GM19328 (cell line): ENCODE measurements around the gene TENT4A.
A peak's percentile ranks its signal among the peaks of the same experiment; 100 is the strongest.

ENCODE experiments used
- ATAC-seq: cut with Tn5 transposase; IDR thresholded peaks from one replicate; pipeline ENCODE4 v1.9.1; 2021; ENCODE audit warnings: mild to moderate bottlenecking, moderate library complexity; ENCODE audit not compliant: unreplicated experiment

TENT4A gene

DNA sequence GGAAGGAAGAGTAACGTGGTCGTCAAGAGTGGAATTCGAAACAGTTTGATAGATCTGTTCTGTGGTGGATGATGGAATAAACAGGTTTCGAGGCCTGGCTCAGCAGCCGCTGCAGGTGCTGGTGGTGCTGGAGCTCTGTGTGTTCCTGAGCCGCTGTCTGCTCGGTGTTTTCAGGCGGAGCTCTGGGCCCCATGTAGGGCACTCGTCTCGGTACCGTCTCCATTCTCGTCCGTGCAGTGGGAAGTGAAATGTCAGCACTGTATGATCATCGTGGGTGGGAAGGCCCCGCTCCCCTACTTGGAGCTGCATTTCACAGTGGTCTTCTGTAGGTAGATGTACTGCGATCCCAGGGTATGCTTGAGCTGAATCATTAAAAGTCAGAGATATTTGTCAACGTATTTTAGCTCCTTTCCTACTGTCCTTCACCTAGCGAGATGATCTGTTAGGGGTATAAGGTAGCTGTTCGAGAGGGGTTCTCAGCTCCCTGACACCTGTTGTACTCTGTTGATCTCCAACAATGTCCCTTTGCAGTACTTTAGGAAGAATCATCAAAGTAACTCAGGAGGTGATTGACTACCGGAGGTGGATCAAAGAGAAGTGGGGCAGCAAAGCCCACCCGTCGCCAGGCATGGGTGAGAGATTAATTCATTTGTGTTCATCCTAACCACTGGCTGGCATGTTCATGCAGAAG lies 35.9 kb downstream of the TENT4A start:
- no peak for ATAC-seq

DNA sequence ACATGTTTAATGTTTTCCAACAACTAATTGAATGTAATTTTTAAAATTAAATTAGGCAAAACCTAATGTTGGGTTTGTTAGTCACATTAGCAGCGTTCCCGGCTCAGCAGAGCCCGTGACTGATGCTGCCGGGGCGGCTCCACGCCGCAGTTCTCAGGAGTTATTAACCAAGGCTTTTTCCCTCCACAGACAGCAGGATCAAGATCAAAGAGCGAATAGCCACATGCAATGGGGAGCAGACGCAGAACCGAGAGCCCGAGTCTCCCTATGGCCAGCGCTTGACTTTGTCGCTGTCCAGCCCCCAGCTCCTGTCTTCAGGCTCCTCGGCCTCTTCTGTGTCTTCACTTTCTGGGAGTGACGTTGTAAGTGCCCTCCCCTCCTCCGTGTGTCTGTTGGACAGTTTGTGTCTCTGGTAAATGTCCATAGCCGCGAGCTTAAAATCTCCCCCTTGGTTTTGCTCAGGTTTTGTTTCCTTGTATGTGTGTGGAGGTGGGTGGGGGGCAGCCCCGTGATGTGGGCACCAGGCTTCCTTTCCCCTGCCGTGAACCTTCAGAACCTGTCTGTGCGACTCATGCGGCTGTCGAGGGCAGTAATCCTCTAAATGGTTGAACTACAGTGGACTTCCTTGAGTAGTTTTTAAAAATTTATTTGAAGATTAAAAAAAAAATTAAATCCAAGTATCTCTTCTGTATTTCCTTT lies 37.1 kb downstream of the TENT4A start:
- no peak for ATAC-seq

DNA sequence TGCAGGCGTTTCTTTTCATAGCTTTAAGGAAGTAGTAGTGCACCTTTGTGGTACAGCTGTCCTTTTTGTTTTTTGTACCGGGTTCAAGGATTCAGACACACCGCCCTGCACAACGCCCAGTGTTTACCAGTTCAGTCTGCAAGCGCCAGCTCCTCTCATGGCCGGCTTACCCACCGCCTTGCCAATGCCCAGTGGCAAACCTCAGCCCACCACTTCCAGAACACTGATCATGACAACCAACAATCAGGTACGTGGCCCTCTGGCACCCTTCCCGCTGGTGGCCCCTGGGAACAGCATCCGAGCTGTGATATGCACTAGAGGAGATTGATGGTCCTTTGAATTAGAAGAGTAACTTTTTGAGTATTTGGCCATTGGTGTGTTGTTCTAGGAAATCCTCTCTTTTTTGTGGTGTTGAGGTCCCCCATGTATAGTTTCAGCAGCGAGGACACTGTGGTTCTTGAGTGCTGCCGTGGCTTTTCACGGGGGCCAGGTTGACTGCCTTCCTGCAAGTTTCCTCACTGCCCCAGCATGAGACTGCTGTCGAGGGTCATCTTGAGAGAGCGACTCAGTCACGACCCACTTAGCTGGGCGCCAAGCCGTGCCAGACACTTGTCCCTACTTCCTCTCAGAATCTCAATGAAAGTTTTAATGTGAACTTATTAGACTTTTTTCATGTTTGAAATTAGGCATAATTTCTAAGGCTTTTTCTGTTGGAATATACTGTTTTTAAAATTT lies 37.9 kb downstream of the TENT4A start:
- ATAC-seq, result no peak

DNA sequence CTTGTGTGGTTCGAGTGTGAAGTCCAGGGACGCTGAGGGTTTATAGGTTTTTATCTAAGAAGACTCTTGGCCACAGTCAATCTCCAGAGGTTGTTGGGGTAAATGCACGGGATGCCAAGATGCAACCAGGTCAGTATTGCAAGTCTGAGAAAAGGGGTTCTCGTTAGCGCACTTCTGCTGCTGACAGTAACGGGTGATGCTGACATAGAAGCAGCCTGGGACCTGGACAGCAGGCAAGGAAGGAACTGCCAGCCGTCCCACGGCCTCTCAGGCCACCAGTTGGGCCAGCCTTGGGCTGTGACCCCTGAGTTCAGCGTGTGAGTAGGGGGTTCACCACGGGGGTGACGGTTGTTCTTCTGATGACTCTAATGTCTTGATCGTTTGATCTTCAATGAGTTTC lies 39.0 kb downstream of the TENT4A start:
- no peak for ATAC-seq

DNA sequence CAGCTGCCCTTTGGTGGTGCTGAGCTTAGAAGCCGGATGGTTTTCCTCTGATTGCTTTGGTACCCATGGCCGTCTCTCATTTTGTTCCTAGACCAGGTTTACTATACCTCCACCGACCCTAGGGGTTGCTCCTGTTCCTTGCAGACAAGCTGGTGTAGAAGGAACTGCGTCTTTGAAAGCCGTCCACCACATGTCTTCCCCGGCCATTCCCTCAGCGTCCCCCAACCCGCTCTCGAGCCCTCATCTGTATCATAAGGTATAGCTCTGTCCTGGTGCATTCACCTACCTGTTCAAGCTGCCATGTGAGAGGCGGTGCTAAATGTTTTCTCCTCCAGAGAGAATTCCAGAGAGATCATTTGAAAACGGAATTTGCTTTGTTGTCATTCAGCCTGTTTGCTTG lies 39.5 kb downstream of the TENT4A start:
- ATAC-seq, result no peak

DNA sequence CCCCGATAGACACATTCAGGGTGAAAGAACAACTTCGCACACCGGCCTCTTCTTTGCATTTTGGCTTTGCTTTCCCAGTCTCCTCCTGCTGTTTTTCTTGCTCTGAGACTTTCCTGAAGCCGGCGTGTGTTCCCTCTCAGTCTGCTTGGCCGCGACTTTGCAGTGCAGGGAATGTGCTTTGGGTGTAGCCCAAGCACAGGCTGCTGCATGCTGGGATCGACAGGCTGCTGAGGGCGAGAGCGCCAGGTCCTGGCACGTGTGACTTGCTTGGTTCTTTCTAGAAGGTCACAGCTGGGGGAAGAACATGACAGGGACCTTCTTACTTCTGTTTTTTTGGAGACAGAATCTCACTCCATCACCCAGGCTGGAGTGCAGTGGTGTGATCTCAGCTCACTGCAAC lies 40.6 kb downstream of the TENT4A start:
- no peak for ATAC-seq

DNA sequence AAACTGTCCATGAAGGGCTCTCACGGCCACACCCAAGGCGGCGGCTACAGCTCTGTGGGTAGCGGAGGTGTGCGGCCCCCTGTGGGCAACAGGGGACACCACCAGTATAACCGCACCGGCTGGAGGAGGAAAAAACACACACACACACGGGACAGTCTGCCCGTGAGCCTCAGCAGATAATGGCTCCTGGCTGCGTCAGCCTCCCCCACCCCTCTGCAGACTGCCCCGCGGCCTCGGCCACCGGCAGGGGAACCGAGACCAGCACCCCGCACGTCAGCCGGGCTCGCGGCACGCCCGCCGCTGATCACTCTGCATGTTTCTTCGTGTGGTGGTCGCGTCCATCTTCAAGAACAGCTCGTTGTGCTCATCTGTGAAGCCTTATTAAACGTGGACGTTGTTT lies 41.5 kb downstream of the TENT4A start:
- no peak for ATAC-seq

DNA sequence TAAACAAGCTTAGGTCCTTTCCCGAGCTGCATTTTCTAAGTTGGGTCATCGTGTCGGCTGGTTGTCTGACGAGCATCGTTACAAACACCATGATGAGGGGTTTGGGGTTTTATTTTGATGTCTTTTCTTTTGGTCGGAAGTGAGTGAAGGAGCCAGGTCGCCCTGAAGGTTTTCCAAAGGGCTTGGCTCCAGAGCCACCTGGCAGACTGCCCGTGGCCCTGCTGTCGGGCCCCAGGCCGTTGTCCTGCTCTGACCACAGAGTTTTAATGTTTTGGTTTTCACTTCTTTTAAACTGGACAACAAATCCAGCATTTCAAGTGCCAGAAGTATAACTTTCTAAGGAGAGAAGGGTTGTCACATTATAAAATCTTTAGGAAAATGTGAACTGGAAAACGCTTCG lies 42.3 kb downstream of the TENT4A start:
- ATAC-seq, result no peak

DNA sequence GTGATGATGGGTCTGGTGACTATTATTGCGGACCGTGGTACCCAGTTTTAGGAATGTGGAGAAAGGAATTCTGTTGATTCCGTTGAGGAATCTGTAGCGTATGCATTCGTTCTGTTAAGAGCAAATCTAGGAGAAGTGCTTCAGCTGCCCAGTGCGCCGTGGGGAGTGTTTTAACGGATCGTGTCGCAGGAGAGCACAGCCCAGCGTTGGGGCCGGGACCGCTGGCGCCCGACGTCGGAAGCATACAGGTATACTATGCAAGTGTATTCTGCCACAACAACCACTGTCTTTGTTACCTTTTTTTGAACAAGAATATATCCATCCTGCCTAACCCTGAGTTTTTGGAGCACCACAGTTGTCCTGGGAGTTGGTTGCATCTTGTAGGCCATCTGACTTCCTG lies 42.7 kb downstream of the TENT4A start:
- no peak for ATAC-seq

DNA sequence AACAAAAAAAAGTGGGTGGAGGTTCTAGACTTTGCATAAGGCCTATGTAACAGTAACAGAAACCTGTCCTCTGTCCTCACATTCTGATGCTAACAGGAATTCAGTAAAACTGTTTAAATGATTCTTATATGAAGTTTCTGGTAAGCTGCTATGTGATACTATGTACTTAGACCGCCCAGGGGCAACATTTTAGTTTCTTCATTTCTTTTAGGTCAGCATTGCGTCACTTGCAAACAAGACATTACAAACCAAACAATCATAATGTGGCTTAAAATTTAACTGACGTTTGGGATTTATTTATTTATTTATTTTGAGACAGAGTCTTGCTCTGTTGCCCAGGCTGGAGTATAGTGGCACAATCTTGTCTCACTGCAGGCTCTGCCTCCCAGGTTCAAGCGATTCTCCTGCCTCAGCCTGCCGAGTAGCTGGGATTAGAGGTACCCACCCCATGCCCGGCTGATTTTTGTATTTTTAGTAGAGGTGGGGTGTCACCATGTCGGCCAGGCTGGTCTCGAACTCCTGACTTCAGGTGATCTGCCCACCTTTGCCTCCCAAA lies 44.3 kb downstream of the TENT4A start:
- ATAC-seq, result no peak

DNA sequence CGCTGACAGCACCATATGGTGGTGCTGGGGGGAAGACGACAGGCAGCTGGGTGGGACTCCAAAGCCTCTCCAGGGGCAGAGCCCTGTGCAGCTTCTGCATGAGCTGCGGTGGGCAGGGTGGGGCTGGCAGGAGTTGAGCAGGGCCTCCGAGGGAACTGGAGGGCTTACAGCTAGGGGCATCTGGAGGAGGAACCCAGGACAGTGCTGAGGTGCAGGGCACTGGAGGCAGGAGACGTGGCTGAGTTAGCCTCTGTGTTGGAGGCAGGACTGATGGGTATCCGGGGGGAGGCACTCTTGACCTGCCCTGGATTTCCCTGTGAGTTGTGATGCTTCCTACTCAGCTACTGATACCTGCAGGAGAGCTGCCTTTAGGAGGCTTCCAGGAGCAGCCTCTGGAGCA lies 45.0 kb downstream of the TENT4A start:
- no peak for ATAC-seq

DNA sequence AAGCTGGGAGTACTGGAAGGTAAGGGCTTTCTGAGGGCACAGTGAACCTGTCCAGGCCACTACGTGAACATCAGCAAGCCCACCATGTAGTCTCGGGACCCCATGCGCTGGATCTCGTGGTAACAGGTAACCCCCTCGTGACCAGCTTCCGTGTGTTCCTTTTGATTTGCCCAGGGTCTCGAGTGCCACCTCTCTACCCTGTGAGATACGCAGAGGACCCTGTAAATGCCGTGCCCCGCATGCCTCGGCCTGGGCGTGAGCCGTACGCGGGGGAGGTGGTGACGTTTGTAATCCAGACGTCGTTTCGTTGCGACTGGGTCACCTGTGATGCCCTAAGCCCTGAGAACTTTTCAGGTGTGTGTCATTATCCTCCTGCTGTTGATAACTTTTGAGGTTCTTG lies 45.5 kb downstream of the TENT4A start:
- ATAC-seq, result no peak

DNA sequence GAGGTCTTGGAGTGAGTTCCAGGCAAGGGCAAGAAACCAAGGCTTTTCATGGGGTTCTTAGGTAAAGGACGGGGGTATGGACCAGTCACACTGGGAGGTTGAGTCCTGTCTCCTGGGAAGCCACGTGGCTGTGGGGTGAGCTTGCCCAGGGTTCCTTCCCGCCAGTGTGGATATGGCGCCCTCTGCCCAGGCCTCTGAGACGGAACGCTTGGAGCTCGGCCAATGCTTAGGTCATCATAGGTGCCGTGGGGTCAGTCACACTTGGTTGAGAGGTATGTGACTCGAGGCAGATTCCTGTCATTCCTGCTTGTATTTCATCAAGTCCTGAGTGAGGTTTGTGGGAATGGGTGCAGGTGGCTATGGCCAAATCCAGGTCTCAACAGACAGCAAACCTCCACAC lies 46.2 kb downstream of the TENT4A start:
- no peak for ATAC-seq

DNA sequence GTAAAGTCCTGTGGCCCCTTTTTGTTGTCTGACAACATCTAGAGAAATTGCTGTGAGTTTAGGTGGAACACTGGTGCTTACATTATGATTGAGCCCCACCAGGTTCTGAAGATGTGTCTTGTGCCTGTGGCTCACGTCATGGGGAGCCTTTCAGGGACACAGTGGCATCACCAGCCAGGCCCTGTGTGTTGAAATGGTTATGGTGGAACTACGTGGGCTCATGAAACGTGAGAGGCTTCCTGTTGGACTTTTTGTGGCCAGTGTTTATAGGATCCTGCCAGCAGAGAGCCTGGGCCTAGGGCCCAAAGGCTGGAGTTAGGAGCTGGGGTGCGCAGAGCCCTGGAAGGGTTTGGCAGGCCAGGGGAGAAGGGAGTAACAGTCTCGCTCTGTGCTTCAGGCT lies 46.8 kb downstream of the TENT4A start:
- ATAC-seq, result no peak

DNA sequence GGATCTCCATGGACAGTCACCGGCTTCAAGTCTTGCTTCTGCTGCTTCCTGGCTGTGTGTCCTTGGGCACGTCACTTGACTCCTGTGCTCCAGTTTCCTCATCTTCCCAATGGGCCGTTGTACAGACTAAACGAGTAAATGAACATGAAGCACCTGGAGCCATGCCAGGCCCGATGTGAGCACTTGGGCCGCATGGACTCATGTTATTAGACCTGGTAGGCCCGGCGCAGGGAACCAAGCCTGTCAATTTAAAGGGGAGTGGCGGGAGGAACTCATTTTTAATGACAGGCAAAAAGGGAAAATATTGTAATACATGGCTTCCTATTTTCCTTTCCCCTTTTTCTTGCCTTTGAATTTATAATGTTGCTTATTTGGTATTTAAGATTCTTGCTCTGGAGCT lies 47.5 kb downstream of the TENT4A start:
- ATAC-seq, result no peak

DNA sequence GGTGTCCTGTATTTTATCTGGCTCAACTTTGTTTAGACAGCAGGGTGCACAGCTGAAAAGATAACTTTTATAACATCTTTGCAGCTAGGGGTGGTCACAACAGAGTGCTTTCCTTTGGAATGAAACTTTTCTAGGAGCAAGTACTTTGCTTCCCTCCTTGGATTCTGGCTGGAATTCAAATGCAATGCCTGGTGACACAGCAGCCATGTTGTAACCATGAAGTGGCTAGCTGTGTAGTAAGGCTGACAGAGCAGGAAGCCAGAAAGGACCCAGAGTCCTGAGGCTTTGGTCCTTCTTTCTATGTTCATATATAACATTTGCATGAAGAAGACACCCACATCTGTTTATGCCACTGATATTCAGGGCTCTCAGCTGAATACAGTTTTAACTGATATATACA lies 48.1 kb downstream of the TENT4A start:
- ATAC-seq, result no peak

DNA sequence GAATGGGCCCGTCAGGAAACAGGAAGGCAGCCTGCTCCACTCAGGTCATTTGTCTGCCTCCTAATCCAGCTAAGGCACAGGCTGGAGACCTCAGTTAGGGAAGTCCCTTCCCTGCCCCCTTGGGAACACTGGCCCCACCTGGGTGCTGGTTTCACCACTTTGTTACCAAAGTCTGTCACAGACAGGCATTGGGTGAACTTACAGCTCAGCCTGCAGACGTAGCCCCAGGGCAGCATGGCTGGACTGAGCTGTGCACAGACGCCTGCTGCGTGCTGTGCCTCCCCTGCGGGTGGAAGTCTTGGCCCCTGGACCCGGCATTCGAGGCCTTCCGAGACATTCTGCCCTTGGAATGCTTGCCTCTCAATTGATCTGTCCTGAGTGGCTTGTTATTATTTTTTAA lies 48.9 kb downstream of the TENT4A start:
- no peak for ATAC-seq

DNA sequence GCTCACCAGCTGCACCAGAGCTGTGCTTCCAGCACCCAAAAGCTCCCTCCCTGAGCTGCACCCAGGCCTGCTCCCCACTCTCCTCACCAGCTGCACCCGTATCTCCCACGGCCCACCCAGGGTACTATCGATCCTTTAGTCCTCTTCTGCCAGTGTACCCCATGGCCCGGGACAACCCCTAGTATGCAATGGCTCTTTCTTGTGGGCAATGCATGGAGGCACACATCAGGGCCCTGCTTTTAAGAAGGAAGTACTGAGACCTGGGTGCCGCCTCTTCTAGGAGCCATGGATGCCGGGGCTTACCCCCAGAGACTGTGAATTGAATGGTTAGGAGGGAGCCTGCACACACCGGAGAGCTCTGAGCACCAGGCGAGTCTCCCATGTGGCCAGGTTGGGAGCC lies 49.5 kb downstream of the TENT4A start:
- ATAC-seq, result no peak

DNA sequence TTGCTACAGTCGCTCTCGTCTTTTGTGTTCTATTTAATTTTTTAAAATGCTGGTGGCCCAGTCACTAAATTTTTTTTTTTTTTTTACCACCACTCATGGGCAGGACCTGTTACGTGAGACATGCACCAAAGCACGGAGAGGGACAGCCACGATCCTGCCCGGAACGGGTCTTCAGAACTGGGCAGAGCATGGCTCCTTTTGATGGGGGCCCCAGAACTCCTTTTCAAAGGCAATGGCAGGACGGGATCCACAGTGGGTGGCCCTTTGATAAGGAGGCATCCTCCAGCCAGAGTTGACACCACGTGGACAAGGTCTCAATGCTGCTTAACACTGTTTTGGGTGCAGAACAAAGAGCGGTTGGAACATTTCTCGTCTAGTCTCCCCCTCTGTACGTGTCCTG lies 50.0 kb downstream of the TENT4A start:
- no peak for ATAC-seq

DNA sequence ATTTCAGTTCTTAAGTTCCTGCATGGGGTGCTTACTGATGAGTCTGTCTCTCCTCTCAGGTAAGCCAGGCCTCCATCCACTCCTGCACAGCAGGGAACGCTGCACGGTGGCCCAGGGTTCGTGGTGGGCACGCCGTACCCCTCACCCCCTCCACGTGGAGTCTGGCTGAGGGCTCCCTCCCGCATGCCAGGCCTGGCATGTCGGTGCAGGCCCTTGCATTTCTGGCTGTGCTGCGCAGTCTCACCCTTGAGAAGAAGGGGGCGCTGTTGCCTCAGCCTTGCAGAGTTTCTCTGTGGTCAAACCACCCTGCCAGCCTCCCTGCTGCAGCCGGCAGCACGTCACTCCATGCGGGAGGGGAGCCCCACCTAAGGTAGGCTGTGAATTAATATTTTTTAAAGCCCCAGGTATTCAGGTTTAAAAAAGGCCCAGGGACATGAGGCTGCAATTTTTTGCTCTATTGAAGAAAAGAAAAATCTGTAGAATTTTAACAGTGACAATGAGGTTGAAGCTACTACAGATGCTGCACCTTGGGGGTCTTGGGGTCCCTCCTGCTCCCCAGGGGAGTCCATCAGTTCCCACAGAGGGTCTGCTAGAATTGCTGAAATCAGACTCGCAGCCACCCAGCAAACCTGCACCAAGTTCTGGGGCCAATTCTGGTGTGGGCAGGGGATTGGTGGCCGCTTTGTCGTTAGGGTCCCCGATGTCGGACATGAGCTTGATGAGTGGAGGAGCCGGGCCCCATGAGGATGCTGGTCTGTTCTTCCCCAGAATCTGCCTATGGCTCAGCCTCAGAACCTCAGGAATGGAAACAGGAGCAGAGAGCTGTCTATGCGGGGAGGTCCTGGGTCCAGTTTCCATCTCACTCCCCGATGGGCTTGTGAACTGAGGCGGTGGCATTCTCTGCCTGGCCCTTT lies 52.6 kb downstream of the TENT4A start:
- peak; percentile 61 for ATAC-seq

DNA sequence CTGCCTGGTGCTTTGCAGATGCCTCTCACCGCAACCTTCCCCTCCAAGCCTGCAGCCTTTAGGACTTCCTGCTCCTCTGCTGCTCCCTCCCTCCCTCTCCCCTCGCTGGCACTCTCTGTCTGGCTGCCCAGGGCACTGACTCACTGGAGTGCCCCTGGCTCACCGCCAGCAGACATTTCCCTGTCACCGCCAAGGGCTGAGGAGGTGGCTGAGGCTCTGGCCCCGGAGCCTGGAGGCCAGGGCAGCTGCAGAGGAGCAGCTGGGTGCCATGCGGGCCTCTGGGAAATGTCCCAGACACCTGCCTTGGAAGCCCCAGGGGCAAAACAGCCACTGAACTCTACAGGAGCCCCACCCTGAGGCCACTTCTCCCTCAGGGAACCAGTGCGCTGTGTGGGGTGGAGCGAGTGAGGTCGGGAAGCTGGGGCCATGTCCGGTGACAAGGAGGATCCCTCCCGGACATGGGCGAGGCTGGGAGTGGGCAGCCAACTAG lies 53.4 kb downstream of the TENT4A start:
- no peak for ATAC-seq
